Activated CD4-positive, alpha-beta T cell treated with anti-CD3 and anti-CD28 coated beads, Interleukin-2, amount 50 U/mL, for 16 hours (primary cell): ENCODE results near the gene PCDHGA1.
A peak's percentile ranks its signal among the peaks of the same experiment; 100 is the strongest.

ENCODE experiments used
- DNase-seq: peaks from one replicate; pipeline ENCODE4 v3.0.0-alpha.2; 2020

Gene PCDHGA1

GRCh38 chr5:141493500-141494422, 163.4 kb downstream of the PCDHGA1 start:
- no peak for DNase-seq

GRCh38 chr5:141494761-141495452, 164.6 kb downstream of the PCDHGA1 start:
- DNase-seq = no peak

GRCh38 chr5:141495453-141495811, 165.1 kb downstream of the PCDHGA1 start:
- DNase-seq = no peak

- DNase-seq = no peak
Observed at GRCh38 chr5:141496038-141496437, 165.7 kb downstream of the PCDHGA1 start.

GRCh38 chr5:141501761-141502160, 171.4 kb downstream of the PCDHGA1 start:
- DNase-seq = no peak

- no peak for DNase-seq
Observed at GRCh38 chr5:141503681-141504080, 173.4 kb downstream of the PCDHGA1 start.

- DNase-seq = no peak
Observed at GRCh38 chr5:141504216-141504615, 173.9 kb downstream of the PCDHGA1 start.

- DNase-seq = no peak
Observed at GRCh38 chr5:141506381-141507155, 176.3 kb downstream of the PCDHGA1 start.

- DNase-seq = no peak
Observed at GRCh38 chr5:141507387-141508091, 177.2 kb downstream of the PCDHGA1 start.

- no peak for DNase-seq
Observed at GRCh38 chr5:141508440-141508797, 178.1 kb downstream of the PCDHGA1 start.

- DNase-seq = no peak
Observed at GRCh38 chr5:141508798-141509611, 178.7 kb downstream of the PCDHGA1 start.

GRCh38 chr5:141510160-141510559, 179.8 kb downstream of the PCDHGA1 start:
- no peak for DNase-seq

- DNase-seq = no peak
Observed at GRCh38 chr5:141510850-141511601, 180.7 kb downstream of the PCDHGA1 start.

- DNase-seq = no peak
Observed at GRCh38 chr5:141511771-141512325, 181.5 kb downstream of the PCDHGA1 start.

GRCh38 chr5:141512390-141512910, 182.1 kb downstream of the PCDHGA1 start:
- peak; percentile 83 for DNase-seq

- peak; percentile 33 for DNase-seq
Observed at GRCh38 chr5:141512911-141513626, 182.8 kb downstream of the PCDHGA1 start.

- DNase-seq = peak; percentile 41
Observed at GRCh38 chr5:141513627-141514329, 183.5 kb downstream of the PCDHGA1 start.

GRCh38 chr5:141514330-141515133, 184.2 kb downstream of the PCDHGA1 start:
- no peak for DNase-seq
